ENCODE data around the gene ZNF600. TPM values are rescaled to one million over a fixed set of nuclear protein-coding genes. Genes with fewer than 3 reads are reported as not detected.
A peak's percentile ranks its signal among the peaks of the same experiment; 100 is the strongest.
"Not testable (repeated sequence)": the region's sequence is repeated elsewhere in the genome, so short reads cannot be mapped to it uniquely, and the experiment has no call there.

Gene ZNF600
- total RNA-seq, 1 donor from 2014 or later = 14.9 TPM

GRCh38 chr19:52734331-52734892, 52.2 kb downstream of the ZNF600 start:
- no peaks in the 10 kb centered on the region for H3K4me1 ChIP-seq
- H3K27me3 ChIP-seq (ENCODE audit: low read depth) = no peaks in the 10 kb centered on the region
- intact Hi-C loops (cut with DNase I) = no loop called here
- no peak for TF ChIP-seq CTCF (IDR thresholded peaks at IDR 0.05)
- no peaks in the 10 kb centered on the region for H3K9me3 ChIP-seq
- H3K4me3 ChIP-seq = peak overlapping the region; percentile 85
- ATAC-seq = peak; percentile 44 to 64
- peak overlapping the region; percentile 95 for H3K27ac ChIP-seq
- no peaks in the 10 kb centered on the region for H3K36me3 ChIP-seq
- no peak for DNase-seq

GRCh38 chr19:52726051-52726450, 60.5 kb downstream of the ZNF600 start:
- H3K36me3 ChIP-seq = peaks cover 34% of the 10 kb centered on the region
- H3K4me3 ChIP-seq; H3K27me3 ChIP-seq (ENCODE audit: low read depth); H3K27ac ChIP-seq; H3K4me1 ChIP-seq; ATAC-seq; intact Hi-C loops (cut with DNase I); DNase-seq; H3K9me3 ChIP-seq: not testable (repeated sequence)

- ATAC-seq (no peak), DNase-seq (no peak)
- Histone ChIP-seq H3K9me3 (no peaks in the 10 kb centered on the region), H3K36me3 (peaks cover 34% of the 10 kb centered on the region), H3K27ac (no peak overlapping the region), H3K4me1 (no peaks in the 10 kb centered on the region), H3K27me3 (ENCODE audit: low read depth) (no peaks in the 10 kb centered on the region), H3K4me3 (no peak overlapping the region)
- no peak for TF ChIP-seq CTCF (IDR thresholded peaks at IDR 0.05)
- intact Hi-C loops (cut with DNase I) = no loop called here
Measured at GRCh38 chr19:52725528-52725961, 61.0 kb downstream of the ZNF600 start.

- no peaks in the 10 kb centered on the region for H3K9me3 ChIP-seq
- no peaks in the 10 kb centered on the region for H3K27me3 ChIP-seq (ENCODE audit: low read depth)
- TF ChIP-seq CTCF (IDR thresholded peaks at IDR 0.05) = no peak
- intact Hi-C loops (cut with DNase I) = no loop called here
- DNase-seq = no peak
- peaks cover 34% of the 10 kb centered on the region for H3K36me3 ChIP-seq
- H3K27ac ChIP-seq = no peak overlapping the region
- no peaks in the 10 kb centered on the region for H3K4me1 ChIP-seq
- no peak overlapping the region for H3K4me3 ChIP-seq
- no peak for ATAC-seq
Measured at GRCh38 chr19:52724701-52725514, 61.7 kb downstream of the ZNF600 start.

GRCh38 chr19:52723907-52724598, 62.5 kb downstream of the ZNF600 start:
- H3K4me1 ChIP-seq; DNase-seq; H3K27ac ChIP-seq; H3K9me3 ChIP-seq; ATAC-seq; H3K27me3 ChIP-seq (ENCODE audit: low read depth); H3K4me3 ChIP-seq; intact Hi-C loops (cut with DNase I): not testable (repeated sequence)
- H3K36me3 ChIP-seq = peaks cover 34% of the 10 kb centered on the region

- no peaks in the 10 kb centered on the region for H3K9me3 ChIP-seq
Measured at GRCh38 chr19:52722062-52723003, 64.3 kb downstream of the ZNF600 start.

GRCh38 chr19:52720541-52720940, 66.0 kb downstream of the ZNF600 start:
- not testable (repeated sequence) for ATAC-seq; H3K27me3 ChIP-seq (ENCODE audit: low read depth); DNase-seq

More at GRCh38 chr19:52722062-52723003, 64.3 kb downstream of the ZNF600 start:
- Histone ChIP-seq H3K4me1 (no peaks in the 10 kb centered on the region), H3K27ac (no peak overlapping the region), H3K27me3 (ENCODE audit: low read depth) (no peaks in the 10 kb centered on the region), H3K4me3 (no peak overlapping the region), H3K36me3 (peaks cover 21% of the 10 kb centered on the region)
- DNase-seq (no peak), ATAC-seq (no peak)
- intact Hi-C loops (cut with DNase I) = no loop called here
- TF ChIP-seq CTCF (IDR thresholded peaks at IDR 0.05) = no peak

More at GRCh38 chr19:52720541-52720940, 66.0 kb downstream of the ZNF600 start:
- intact Hi-C loops (cut with DNase I); H3K4me1 ChIP-seq; H3K27ac ChIP-seq; H3K4me3 ChIP-seq; H3K9me3 ChIP-seq: not testable (repeated sequence)
- H3K36me3 ChIP-seq = peaks cover 10% of the 10 kb centered on the region
